Measurements from ENCODE around the gene REXO4. TPM values are rescaled to one million over a fixed set of nuclear protein-coding genes. Genes with fewer than 3 reads are reported as not detected.

The REXO4 gene
- total and polyA plus RNA-seq, 2 of the 8 experiments (the other 6 are each of a cell fraction or from before 2014, with no cell fraction given) = 19.1 to 38.3 TPM

GRCh38 chr9:133389562-133389961 lies 28.2 kb downstream of the REXO4 start (continued):
- TF ChIP-seq NRF1 (IDR thresholded peaks at IDR 0.05; ENCODE audit: low read depth, low read length) (no peak), JUND (IDR thresholded peaks at IDR 0.05; ENCODE audit: low read length) (no peak), CTCF (IDR thresholded peaks at IDR 0.05; ENCODE audit: control extremely low read depth in 1 of 3, insufficient read depth in 1 of 3, low read depth in 1 of 3, low read length in 3 of 3) (no peak), GTF2F1 (IDR thresholded peaks at IDR 0.05; ENCODE audit: borderline replicate concordance, low read depth, low read length) (no peak), SUZ12 (IDR thresholded peaks at IDR 0.05; ENCODE audit: low read length) (no peak), ATF2 (IDR thresholded peaks at IDR 0.05; ENCODE audit: low read length) (no peak), YY1 (IDR thresholded peaks at IDR 0.05; ENCODE audit: low read depth, low read length) (no peak)

All from H1 (cell line).